OCI-LY1 (cell line): ENCODE results near the gene CXADR.

Experiments
- H2AFZ ChIP-seq: fragments of 200-600 bp; sonication (generic), shearing (Covaris generic); 2 replicates; pipeline ENCODE4 v1.6.0; 2014; ENCODE audit warnings: antibody characterized with exemption, mild to moderate bottlenecking, low read length
- H3F3A ChIP-seq: fragments of 200-600 bp; sonication (generic), shearing (Covaris generic); 2 replicates; pipeline ENCODE4 v1.6.0; 2014; ENCODE audit warnings: mild to moderate bottlenecking, antibody characterized with exemption, low read length, moderate library complexity; ENCODE audit not compliant: insufficient read depth
- H3K27ac ChIP-seq: fragments of 200-600 bp; sonication (generic); 2 replicates; pipeline ENCODE4 v1.5.1; 2014; ENCODE audit warnings: low read length, mixed run types, mild to moderate bottlenecking, low read depth; ENCODE audit not compliant: poor library complexity, severe bottlenecking
- H3K27me3 ChIP-seq: fragments of 200-600 bp; sonication (generic); 2 replicates; pipeline ENCODE4 v1.6.0; 2014; ENCODE audit warnings: antibody characterized with exemption, mild to moderate bottlenecking, low read length, moderate library complexity; ENCODE audit not compliant: insufficient read depth
- H3K36me3 ChIP-seq: fragments of 200-600 bp; sonication (generic); 2 replicates; pipeline ENCODE4 v1.6.1; 2014; ENCODE audit warnings: mild to moderate bottlenecking, antibody characterized with exemption, low read length, moderate library complexity, mixed read lengths; ENCODE audit not compliant: insufficient read depth
- H3K4me1 ChIP-seq: fragments of 200-600 bp; sonication (generic); 2 replicates; pipeline ENCODE4 v1.5.1; 2014; ENCODE audit warnings: mild to moderate bottlenecking, low read length, moderate library complexity; ENCODE audit not compliant: insufficient read depth, severe bottlenecking
- H3K4me2 ChIP-seq: fragments of 200-600 bp; sonication (generic), shearing (Covaris generic); 2 replicates; pipeline ENCODE4 v1.6.1; 2014; ENCODE audit warnings: low read length
- H3K4me3 ChIP-seq: fragments of 200-600 bp; sonication (generic); 2 replicates; pipeline ENCODE4 v1.5.1; 2014; ENCODE audit warnings: low read length, low read depth, mild to moderate bottlenecking, mixed read lengths; ENCODE audit not compliant: poor library complexity, severe bottlenecking
- H3K79me2 ChIP-seq: fragments of 200-600 bp; shearing (Covaris generic); 2 replicates; pipeline ENCODE4 v1.6.1; 2016; ENCODE audit warnings: mixed run types, low read length, mixed read lengths; ENCODE audit not compliant: insufficient read depth
- H3K9ac ChIP-seq: fragments of 200-600 bp; sonication (generic), shearing (Covaris generic); 2 replicates; pipeline ENCODE4 v1.6.1; 2014; ENCODE audit warnings: mild to moderate bottlenecking, low read length, mixed read lengths
- H3K9me2 ChIP-seq: fragments of 200-600 bp; sonication (generic), shearing (Covaris generic); 2 replicates; pipeline ENCODE4 v1.6.1; 2014; ENCODE audit warnings: low read depth, mild to moderate bottlenecking, low read length, mixed read lengths
- H3K9me3 ChIP-seq: fragments of 200-600 bp; shearing (Covaris generic); 2 replicates; pipeline ENCODE4 v1.6.1; 2014; ENCODE audit warnings: low read length, mixed read lengths
- H4K20me1 ChIP-seq: fragments of 200-600 bp; sonication (generic), shearing (Covaris generic); 2 replicates; pipeline ENCODE4 v1.6.0; 2016; ENCODE audit warnings: mild to moderate bottlenecking, low read length; ENCODE audit not compliant: insufficient read depth
- EZH2 ChIP-seq: fragments of 200-600 bp; sonication (generic), shearing (Covaris generic); IDR thresholded peaks from 2 replicates; pipeline ENCODE4 v1.8.0; 2017; ENCODE audit warnings: borderline replicate concordance, mixed run types, mild to moderate bottlenecking, antibody characterized with exemption, low read length, moderate library complexity, mixed read lengths
- TF ChIP-seq, protein P1 (sequence below): fragments of 200-600 bp; sonication (generic), shearing (Covaris generic); IDR thresholded peaks from 2 replicates; pipeline ENCODE4 v1.5.1; 2017; ENCODE audit warnings: mild to moderate bottlenecking, antibody characterized with exemption, low read length, moderate library complexity, mixed read lengths

CXADR gene

DNA sequence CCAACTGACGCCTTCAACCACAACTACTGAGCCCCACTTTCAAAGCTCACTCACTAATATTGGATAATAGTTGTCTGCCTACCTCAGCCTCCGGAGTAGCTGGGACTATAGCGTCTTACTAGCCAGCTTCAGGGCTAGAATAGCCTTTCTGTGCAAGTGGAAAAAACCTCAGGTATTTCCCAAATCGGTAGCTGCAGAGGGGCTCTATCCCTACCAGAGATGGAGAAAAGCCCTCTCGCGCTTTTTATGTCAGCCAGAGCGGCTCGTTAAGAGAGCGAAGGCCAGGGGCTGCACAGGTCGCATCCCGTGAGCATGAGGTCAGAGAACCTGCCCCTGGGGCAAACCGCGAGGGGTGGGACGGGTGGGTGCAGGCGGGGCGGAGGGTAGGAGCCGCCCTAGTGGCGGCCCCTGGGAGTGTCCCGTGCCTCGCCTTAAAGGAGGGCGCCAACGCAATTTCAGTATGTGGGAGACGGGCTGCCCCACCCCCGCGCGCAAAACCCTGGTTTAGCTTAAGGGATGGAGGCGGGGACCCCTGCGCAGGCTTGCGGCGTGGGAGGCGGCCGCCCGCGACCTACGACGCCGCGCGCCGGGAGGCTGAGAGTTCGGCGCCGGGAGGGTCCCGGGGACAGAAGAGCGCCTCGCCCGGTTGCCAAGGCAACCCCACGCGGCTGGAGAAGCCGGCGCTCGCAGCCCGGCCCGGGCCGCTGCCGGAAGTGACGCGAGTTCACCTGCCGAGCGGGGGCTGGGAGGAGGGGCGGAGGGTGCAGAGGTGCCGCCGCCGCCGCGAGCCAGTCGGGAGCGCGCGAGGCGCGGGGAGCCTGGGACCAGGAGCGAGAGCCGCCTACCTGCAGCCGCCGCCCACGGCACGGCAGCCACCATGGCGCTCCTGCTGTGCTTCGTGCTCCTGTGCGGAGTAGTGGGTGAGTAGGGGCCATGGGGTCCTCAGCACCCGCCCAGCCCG lies at the start of gene CXADR:
CXADR (plus strand) TSS at position 791 of the 961 bp plus-strand sequence; CDS start at position 878, 87 bp downstream.
- Histone ChIP-seq H4K20me1 (no peaks in the 10 kb centered on the region), H3F3A (no peaks in the 10 kb centered on the region), H3K9ac (peak within 1 kb of the TSS; percentile 62), H3K36me3 (no peaks in the 10 kb centered on the region), H3K4me1 (peaks cover 11% of the 10 kb centered on the region), H3K9me3 (no peaks in the 10 kb centered on the region), H3K27ac (no peak within 1 kb of the TSS), H2AFZ (no peak within 1 kb of the TSS), H3K4me2 (peak within 1 kb of the TSS; percentile 98), H3K4me3 (peak within 1 kb of the TSS; percentile 96), H3K27me3 (no peaks in the 10 kb centered on the region), H3K9me2 (no peaks in the 10 kb centered on the region), H3K79me2 (no peaks in the 10 kb centered on the region)
- TF ChIP-seq EZH2: no peak
- TF ChIP-seq, protein P1, sequence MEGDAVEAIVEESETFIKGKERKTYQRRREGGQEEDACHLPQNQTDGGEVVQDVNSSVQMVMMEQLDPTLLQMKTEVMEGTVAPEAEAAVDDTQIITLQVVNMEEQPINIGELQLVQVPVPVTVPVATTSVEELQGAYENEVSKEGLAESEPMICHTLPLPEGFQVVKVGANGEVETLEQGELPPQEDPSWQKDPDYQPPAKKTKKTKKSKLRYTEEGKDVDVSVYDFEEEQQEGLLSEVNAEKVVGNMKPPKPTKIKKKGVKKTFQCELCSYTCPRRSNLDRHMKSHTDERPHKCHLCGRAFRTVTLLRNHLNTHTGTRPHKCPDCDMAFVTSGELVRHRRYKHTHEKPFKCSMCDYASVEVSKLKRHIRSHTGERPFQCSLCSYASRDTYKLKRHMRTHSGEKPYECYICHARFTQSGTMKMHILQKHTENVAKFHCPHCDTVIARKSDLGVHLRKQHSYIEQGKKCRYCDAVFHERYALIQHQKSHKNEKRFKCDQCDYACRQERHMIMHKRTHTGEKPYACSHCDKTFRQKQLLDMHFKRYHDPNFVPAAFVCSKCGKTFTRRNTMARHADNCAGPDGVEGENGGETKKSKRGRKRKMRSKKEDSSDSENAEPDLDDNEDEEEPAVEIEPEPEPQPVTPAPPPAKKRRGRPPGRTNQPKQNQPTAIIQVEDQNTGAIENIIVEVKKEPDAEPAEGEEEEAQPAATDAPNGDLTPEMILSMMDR: peak; percentile 31; the same call in 1 of the 2 replicates

DNA sequence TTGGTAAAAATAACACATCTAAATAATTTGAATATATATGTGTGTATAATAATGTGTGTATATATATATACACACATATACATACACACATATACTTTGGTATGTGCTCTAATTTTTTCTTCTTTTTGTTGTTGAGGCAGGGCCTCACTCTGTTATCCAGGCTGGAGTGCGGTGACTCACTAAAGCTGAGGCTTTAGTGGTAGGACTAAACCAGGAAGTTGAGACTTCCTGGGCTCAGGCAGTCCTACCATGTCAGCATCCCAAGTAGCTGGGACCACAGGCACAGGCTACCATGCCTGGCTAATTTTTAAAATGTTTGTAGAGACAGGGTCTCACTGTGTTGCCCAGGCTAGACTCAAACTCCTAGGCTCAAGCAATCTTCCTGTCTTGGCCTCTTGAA lies 46.7 kb upstream of the CXADR start:
- no peak overlapping the region for H3K4me3 ChIP-seq
- H3K27me3 ChIP-seq: no peaks in the 10 kb centered on the region
- H3K4me1 ChIP-seq: no peaks in the 10 kb centered on the region
- TF ChIP-seq, protein P1: no peak
- no peak for TF ChIP-seq EZH2
- H3K36me3 ChIP-seq: no peaks in the 10 kb centered on the region
- no peak overlapping the region for H3K9ac ChIP-seq
- H3F3A ChIP-seq: no peaks in the 10 kb centered on the region
- no peaks in the 10 kb centered on the region for H3K9me2 ChIP-seq
- no peaks in the 10 kb centered on the region for H3K9me3 ChIP-seq
- no peak overlapping the region for H3K27ac ChIP-seq
- no peaks in the 10 kb centered on the region for H4K20me1 ChIP-seq
- no peaks in the 10 kb centered on the region for H3K79me2 ChIP-seq
- H2AFZ ChIP-seq: no peak overlapping the region
- no peak overlapping the region for H3K4me2 ChIP-seq

DNA sequence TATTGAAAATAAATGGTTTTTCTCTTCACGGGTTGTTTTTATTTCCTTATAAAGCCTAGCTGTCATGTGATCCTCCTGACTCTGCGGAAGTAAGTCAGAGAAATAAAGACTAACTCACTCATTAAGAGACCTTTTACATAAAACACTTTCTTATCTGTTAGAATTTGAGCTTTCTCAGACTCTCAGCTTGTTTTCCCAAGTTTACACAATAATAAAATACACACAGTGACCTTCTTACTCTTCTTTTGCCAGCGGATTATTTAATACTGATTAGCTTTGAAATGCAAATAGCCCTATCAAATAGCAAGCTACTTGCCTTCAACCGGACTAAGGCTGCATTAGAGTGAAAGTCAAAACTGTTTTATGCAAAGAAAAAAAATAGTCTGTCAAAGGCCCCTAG lies 45.5 kb upstream of the CXADR start:
- Histone ChIP-seq H3K27ac (no peak overlapping the region), H3K4me3 (no peak overlapping the region), H3K4me1 (no peaks in the 10 kb centered on the region), H3K9ac (no peak overlapping the region), H3K27me3 (no peaks in the 10 kb centered on the region), H2AFZ (no peak overlapping the region), H3K36me3 (no peaks in the 10 kb centered on the region), H3F3A (no peaks in the 10 kb centered on the region), H3K4me2 (0 out of 2 replicates have a peak overlapping the region, but pooled peaks have one; percentile 11), H4K20me1 (no peaks in the 10 kb centered on the region), H3K9me2 (no peaks in the 10 kb centered on the region), H3K79me2 (no peaks in the 10 kb centered on the region), H3K9me3 (no peaks in the 10 kb centered on the region)
- TF ChIP-seq, protein P1: no peak
- TF ChIP-seq EZH2: no peak
